GM12891 (cell line): ENCODE results near the gene CRCP.

Experiments
- POLR2A ChIP-seq: IDR thresholded peaks from 2 replicates; pipeline ENCODE4 v1.6.1; 2011; ENCODE audit warnings: low read depth, low read length, control low read depth
- POLR2AphosphoS5 ChIP-seq: IDR thresholded peaks from 2 replicates; pipeline ENCODE4 v1.6.1; 2011; ENCODE audit warnings: low read depth, low read length, control low read depth
- SPI1 ChIP-seq: IDR thresholded peaks from 2 replicates; pipeline ENCODE4 v1.6.1; 2011; ENCODE audit warnings: low read depth, low read length, control low read depth
- TAF1 ChIP-seq: IDR thresholded peaks from 2 replicates; pipeline ENCODE4 v1.6.1; 2011; ENCODE audit warnings: low read depth, low read length, control low read depth

DNA sequence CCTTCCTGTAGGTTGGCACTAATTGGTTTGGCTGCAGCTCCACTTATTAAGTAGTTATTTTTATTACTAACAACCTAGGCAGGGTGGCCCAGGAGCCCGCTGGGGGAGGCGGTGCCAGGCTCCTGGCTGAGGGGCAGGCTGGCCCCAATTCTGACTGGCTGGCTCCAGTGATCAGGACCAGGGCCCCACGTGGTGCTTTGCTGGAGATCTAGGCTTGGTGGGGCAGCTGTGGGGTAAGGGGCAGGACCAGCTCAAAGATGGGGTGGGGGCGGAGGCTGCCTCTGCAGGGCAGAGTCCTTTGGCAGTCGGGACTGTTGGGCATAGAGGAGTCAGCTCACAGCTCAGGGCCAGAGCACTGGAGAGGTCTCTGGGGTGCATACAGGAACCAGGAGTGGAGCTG lies 36.6 kb upstream of the CRCP start:
- no peak for TF ChIP-seq TAF1
- no peak for TF ChIP-seq POLR2A
- no peak for TF ChIP-seq POLR2AphosphoS5
- TF ChIP-seq SPI1: no peak
